AG04450 (cell line): ENCODE results near the gene PRPF40B. TPM values are rescaled to one million over a fixed set of nuclear protein-coding genes. Genes with fewer than 3 reads are reported as not detected.
A peak's percentile ranks its signal among the peaks of the same experiment; 100 is the strongest.

Experiments used
- CTCF ChIA-PET: fragments of 300-600, 350-600 bp; formaldehyde crosslinking; extraction: SDS; loops from one replicate; lab custom pipeline; 2022; ENCODE audit warnings: antibody characterized with exemption, inconsistent platforms; lab: Charles Lee
- POLR2A ChIA-PET: fragments of 350-600 bp; formaldehyde crosslinking; extraction: SDS; loops from one replicate; lab custom pipeline; 2021; ENCODE audit warnings: antibody characterized with exemption, inconsistent platforms; lab: Yijun Ruan, JAX
- DNase-seq: peaks from one replicate; pipeline ENCODE4 v3.0.0-alpha.2; 2011; ENCODE audit warnings: low read depth, low spot score
- H3K27ac ChIP-seq: one replicate; pipeline ENCODE4 v1.5.1; 2012; ENCODE audit warnings: low read depth, low read length, control low read depth
- H3K27me3 ChIP-seq: one replicate; pipeline ENCODE4 v1.6.0; 2012; ENCODE audit warnings: low read length; ENCODE audit not compliant: control insufficient read depth, insufficient read depth
- H3K4me3 ChIP-seq: 2 replicates; pipeline ENCODE4 v1.5.1; 2011; ENCODE audit warnings: mild to moderate bottlenecking, low read depth, low read length, control low read depth
- H3K9me3 ChIP-seq: 2 replicates; pipeline ENCODE4 v1.5.1; 2012; ENCODE audit warnings: low read length; ENCODE audit not compliant: control insufficient read depth, insufficient read depth
- CTCF ChIP-seq: IDR thresholded peaks from 2 replicates; pipeline ENCODE4 v1.5.1; 2011; ENCODE audit warnings: low read depth, low read length, control low read depth, inconsistent platforms
- polyA plus RNA-seq: library from polyadenylated mRNA; depleted of rRNA; stranded (reverse); fragments of >200 nt; gene quantifications from 2 replicates; pipeline ENCODE4 v1.2.3, GENCODE V29; 2011

The PRPF40B gene
- polyA plus RNA-seq, 1 experiment: 9.0 TPM

DNA sequence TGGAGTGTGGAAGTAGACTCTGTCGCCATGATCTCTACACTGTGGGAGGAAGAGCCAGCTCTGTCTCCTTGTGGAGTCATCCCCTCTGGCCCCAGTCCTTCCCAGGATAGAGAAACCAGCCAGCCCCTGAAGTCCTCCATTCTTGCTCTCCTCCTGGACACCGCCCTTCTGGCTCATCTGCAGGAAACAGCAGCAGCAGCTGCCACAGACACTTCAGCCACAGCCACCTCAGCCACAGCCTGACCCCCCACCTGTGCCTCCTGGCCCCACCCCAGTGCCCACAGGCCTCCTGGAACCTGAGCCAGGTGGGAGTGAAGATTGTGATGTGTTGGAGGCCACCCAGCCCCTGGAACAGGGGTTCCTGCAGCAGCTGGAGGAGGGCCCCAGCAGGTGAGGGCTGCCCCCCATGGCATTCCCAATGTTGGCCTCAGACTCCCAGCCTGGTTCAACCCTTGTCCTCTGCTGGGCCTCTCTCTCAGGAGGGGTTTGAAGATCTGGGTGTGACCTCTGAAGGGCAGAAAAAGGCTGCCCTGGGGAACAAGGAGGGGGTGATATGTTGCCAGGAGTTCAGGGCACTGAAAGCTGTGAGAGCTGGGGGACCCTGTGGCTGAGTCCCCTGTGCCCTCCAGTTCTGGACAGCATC, 10.5 kb downstream of the PRPF40B start:
- Histone ChIP-seq H3K9me3 (no peaks in the 10 kb centered on the region), H3K4me3 (no peak overlapping the region), H3K27me3 (no peaks in the 10 kb centered on the region), H3K27ac (no peak overlapping the region)
- no peak for DNase-seq
- ChIA-PET POLR2A (interaction anchor here (2.4 kb wide), 1 partner anchor 108 kb away, joined by 7 read pairs; the partner anchor contains the start of gene TMBIM6), CTCF (interaction anchor here (1.2 to 1.8 kb wide), 3 partner anchors 10 to 129 kb away, joined by 3 to 15 read pairs (median 3); partner anchors contain the start of gene PRPF40B)
- no peak for TF ChIP-seq CTCF

GRCh38 chr12:49635036-49635435, 11.7 kb downstream of the PRPF40B start:
- TF ChIP-seq CTCF: no peak
- ChIA-PET POLR2A (interaction anchor here (0.6 to 2.4 kb wide), 3 partner anchors 68 to 106 kb away, joined by 3 to 7 read pairs (median 3); partner anchors contain the start of gene TMBIM6), CTCF (interaction anchor here (1.1 to 4.7 kb wide), 3 partner anchors 72 to 277 kb away, joined by 3 to 64 read pairs (median 3); partner anchors contain the start of gene FMNL3)
- Histone ChIP-seq H3K27ac (no peak overlapping the region), H3K9me3 (no peaks in the 10 kb centered on the region), H3K27me3 (no peaks in the 10 kb centered on the region), H3K4me3 (no peak overlapping the region)
- no peak for DNase-seq

DNA sequence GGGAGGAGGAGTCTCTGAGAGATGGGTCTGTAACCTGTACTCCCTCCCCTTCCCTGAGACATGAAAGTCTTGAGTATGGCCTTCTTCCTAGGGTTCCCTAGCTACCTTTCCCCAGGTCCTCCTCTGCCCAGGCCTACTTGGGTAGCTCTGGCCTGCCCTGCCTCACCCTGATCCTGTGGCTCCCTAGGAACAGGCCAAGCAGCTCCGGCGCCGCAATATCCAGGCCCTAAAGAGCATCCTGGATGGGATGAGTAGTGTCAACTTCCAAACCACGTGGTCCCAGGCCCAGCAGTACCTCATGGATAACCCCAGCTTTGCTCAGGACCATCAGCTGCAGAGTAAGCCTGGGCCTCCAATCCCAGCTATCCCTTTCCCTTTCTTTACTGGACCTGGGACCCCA, 12.3 kb downstream of the PRPF40B start:
- no peaks in the 10 kb centered on the region for H3K27me3 ChIP-seq
- CTCF ChIA-PET: interaction anchor here (1.1 to 4.7 kb wide), 8 partner anchors 9 to 278 kb away, joined by 3 to 64 read pairs (median 7); partner anchors contain the start of genes FMNL3 and TMBIM6
- H3K9me3 ChIP-seq: no peaks in the 10 kb centered on the region
- TF ChIP-seq CTCF: no peak
- POLR2A ChIA-PET: interaction anchor here (1.0 to 2.4 kb wide), 2 partner anchors 68 to 106 kb away, joined by 3 to 7 read pairs; partner anchors contain the start of gene TMBIM6
- H3K27ac ChIP-seq: no peak overlapping the region
- no peak overlapping the region for H3K4me3 ChIP-seq
- no peak for DNase-seq

- Histone ChIP-seq H3K27me3 (no peaks in the 10 kb centered on the region), H3K27ac (peak overlapping the region; percentile 31), H3K9me3 (no peaks in the 10 kb centered on the region), H3K4me3 (no peak overlapping the region)
- no peak for DNase-seq
- CTCF ChIA-PET: interaction anchor here (0.8 to 4.7 kb wide), 17 partner anchors 8 to 305 kb away, joined by 3 to 64 read pairs (median 6); partner anchors contain the start of genes FMNL3, PRPF40B and TMBIM6
- POLR2A ChIA-PET: interaction anchor here (1.0 to 2.4 kb wide), 2 partner anchors 9 to 105 kb away, joined by 3 to 17 read pairs; partner anchors contain the start of gene TMBIM6
- no peak for TF ChIP-seq CTCF
These were observed 13.2 kb downstream of the PRPF40B start for GRCh38 chr12:49636574-49636973.
